Stimulated activated CD4-positive, alpha-beta T cell treated with anti-CD3 and anti-CD28 coated beads, Interleukin-12 subunit alpha, Interleukin-12 subunit beta, amount 100 ng/mL, for 48 hours (primary cell): ENCODE data around the gene KDM5A.

ENCODE experiments used
- DNase-seq, 3 donors: peaks; one replicate each; pipeline ENCODE4 v3.0.0-alpha.2; 2020; ENCODE audit warnings: low read depth in 2 of 3, low spot score in 1 of 3

Gene KDM5A

DNA sequence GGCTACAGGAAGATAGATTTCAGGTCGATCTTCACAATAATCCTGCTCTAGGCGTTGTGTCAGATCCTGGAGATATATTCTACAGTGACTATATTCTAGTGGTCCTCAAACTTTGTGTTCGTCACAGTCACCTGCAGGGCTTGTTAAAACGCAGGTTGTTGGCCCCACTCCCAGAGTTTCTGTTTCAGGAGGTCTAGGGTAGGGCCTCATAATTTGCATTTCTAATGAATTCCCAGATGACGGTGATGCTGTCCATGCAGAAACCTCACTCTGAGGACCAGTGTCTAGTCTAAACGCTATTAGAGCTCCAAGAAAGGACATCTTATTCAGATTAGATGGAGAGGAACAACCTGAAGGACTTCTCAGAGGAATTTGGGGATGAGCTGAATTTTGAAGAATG, 113.3 kb downstream of the KDM5A start:
- DNase-seq: no peak

DNA sequence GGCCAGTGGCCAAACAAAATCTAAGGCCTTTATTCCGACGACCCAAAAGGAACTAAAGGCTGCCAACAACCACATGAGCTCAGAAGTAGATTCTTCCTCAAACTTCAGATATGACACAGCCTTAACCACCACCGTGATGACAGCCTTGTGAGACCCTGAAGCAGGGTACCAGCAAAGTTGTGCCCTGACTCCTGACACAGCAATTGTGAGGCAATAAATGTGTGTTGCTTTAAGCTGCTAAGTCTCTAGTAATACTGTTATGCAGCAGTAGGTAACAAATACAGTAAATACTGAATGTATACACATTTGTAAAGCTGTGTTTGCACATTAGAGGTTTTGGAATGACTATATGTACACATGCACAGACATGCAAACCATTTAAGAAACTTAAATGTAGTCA, 115.7 kb downstream of the KDM5A start:
- no peak for DNase-seq

GRCh38 chr12:272942-273341, 116.2 kb downstream of the KDM5A start:
- DNase-seq: no peak

GRCh38 chr12:271161-271560, 118.0 kb downstream of the KDM5A start:
- no peak for DNase-seq

DNA sequence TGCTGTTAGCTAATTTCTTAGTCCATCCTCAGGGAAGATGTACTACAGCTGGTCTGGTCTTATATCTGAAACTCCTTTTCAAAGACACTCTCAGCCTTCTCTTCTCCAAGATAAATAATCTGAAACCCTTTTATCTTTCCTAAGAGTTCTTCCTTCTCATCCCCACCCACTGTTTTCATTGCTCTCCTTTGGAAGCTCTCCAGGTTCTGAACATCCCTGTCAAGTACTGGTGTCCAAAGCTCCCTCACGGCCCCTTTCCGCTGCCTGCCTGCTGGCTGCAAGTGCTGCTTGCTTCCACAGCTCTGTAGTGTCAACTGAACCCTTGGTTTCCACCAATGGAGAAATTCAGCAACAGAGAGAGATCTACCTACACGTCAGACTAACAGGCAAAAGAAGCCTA, 119.9 kb downstream of the KDM5A start:
- no peak for DNase-seq

DNA sequence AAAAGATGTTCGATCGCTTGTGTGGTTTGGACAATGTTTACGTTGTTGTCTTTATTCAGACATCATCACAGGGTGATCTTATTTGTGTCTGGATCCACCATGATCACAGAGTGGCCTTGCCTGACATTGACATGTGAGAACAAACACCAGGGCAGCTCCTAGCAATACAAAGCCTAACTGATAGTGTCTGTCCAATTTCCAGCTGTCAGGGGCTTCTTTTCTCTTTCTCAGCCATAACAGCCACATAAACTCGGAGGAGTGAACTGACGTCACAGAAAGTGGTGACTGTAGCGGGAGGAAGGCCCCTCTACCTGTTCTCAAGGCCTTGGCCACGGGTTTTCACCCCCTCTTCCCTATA, 120.7 kb downstream of the KDM5A start:
- DNase-seq: no peak

GRCh38 chr12:267581-268482, 121.3 kb downstream of the KDM5A start:
- no peak for DNase-seq

- no peak for DNase-seq
Observed at GRCh38 chr12:265096-265495, 124.0 kb downstream of the KDM5A start.

- DNase-seq: no peak
Observed at GRCh38 chr12:264269-264668, 124.9 kb downstream of the KDM5A start.

DNA sequence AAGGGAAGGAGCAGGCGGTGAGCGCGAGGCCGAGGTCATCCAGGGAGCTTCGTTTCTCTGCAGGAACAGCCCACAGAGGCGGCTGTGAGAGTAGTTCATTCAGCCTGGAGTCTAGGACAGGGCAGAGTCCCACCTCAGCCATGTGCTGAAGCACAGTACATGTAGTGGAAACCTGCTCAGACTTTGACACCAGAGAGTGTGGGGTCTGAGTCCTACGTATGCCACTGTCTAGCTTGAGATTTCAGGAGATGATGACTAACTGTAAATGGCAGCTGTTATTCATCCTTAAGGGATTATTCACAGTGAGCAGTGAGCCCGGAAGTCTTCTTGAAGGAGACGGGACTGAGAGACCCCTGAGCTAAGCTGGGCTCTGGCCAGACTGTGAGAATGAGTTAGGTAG, 125.5 kb downstream of the KDM5A start:
- no peak for DNase-seq

- no peak for DNase-seq
Observed at GRCh38 chr12:262817-263216, 126.3 kb downstream of the KDM5A start, which contains the start of gene SLC6A13. TSS of gene SLC6A13 (minus strand) at chr12:262836. CDS start at chr12:260052, 2,784 bp downstream.

- no peak for DNase-seq
Observed at GRCh38 chr12:262113-262512, 127.0 kb downstream of the KDM5A start.

GRCh38 chr12:257521-258321, 131.4 kb downstream of the KDM5A start:
- DNase-seq: no peak

- DNase-seq: no peak
Observed at GRCh38 chr12:256958-257357, 132.2 kb downstream of the KDM5A start.

DNA sequence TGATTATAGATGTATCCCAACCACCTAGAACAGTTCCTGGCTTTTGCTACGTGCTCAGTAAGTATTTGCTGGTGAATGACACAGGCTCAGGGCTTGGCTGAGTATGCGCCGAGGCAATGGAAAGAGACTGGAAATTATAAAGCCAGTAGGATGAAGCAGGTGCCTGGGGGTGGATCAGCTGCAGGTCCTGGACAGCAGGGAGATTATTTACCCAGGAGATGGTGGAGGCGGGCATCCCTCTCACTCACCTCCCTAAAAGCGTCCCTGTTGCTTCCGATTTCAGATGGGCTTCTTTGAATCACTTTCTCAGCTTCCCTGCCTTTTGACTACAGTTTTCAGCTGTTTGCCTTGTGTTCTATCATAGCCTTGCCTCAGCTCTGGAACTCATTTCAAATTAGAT, 132.9 kb downstream of the KDM5A start:
- DNase-seq: no peak

DNA sequence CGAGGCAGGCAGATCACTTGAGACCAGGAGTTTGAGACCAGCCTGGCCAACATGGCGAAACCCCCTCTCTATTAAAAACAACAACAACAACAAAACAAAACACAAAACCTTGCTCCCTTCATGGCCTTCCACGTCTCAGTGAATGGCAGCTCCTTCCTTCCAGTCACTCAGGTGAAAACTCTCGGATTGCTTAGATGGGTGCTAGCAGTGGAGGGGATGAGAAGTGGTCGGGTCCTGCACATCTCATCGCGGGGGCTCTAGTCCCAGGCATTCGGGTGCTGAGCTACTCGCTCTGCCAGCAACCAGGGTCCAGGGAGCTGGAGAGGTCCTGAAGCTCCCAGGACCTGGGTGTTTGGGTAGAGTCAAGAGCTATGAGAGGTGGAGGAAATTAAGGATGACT, 134.2 kb downstream of the KDM5A start:
- no peak for DNase-seq

DNA sequence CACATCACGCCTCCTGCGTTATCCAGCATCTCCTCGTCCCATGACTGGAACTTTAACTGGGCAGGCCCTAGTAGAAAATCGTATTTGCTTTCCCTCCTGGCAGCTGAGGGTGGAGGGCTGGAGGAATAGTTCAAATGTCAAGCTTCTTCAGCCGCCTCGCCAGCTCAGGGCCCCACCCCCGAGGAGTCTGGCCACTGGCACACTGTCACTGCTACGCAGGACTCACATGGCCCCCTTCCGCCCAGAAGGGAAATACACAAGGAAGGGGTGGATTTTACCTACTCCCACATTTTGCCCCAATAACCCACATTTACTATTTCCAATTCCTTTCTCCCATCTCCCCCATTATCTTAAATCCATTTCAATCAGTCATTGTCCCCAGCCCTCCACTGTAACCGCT, 135.1 kb downstream of the KDM5A start:
- no peak for DNase-seq

GRCh38 chr12:253116-253831, 135.8 kb downstream of the KDM5A start:
- DNase-seq: no peak

- no peak for DNase-seq
Observed at GRCh38 chr12:252636-253035, 136.5 kb downstream of the KDM5A start.

- DNase-seq: no peak
Observed at GRCh38 chr12:247271-247670, 141.8 kb downstream of the KDM5A start.

GRCh38 chr12:243381-243780, 145.7 kb downstream of the KDM5A start:
- no peak for DNase-seq

DNA sequence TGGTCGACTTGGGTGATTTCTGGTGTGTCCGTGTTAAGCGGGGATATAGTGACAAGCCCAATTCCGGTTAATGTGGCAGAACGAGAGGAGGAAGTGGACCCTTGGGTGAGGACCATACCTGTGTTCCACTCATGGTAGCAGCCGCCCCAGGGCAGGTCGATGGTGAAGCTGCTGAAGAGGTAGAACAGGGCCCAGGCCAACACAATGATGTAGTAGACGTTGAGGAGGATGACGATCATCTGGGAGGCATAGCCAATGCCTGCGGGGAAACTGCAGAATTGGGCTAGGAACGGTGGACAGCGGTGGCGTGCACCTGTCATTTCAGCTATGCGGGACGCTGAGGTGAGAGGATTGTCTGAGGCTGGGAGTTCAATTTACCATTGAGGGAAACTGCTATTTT, 146.6 kb downstream of the KDM5A start:
- DNase-seq: no peak
